ENCODE measurements around the gene ENPP6. TPM values are rescaled to one million over a fixed set of nuclear protein-coding genes. Genes with fewer than 3 reads are reported as not detected.

The ENPP6 gene
- polyA plus RNA-seq, 4 donors: 0.27 to 4.7 (median 0.34) TPM; not detected in 1

DNA sequence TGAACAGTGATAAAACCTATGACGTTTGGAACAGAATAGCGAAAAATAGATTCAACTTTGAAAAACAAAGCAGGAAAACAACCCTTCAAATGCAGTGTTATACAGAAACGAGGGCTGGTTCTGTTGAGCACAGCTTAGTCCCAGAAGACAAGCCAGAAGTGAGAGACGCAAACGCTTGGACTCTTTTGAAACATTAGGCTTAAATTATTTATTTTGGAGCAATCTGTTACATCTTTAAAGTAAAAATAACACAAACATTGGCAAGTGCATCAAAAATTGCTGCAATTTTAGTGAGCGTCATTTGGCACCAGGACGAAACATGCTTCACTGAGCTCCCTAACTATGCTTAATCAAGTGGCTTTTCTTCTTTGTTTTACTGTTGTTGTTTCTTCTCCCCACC lies 63.5 kb downstream of the ENPP6 start:
- WGBS, 3 donors: 68 to 93% (median 82%) methylated on average over 7 of the region's 7 CpGs
- DNase-seq (no peak), FAIRE-seq (no peak)
- Histone ChIP-seq H3K4me3 (ENCODE audit: low read depth in 1 of 3, low read length in 3 of 3) (no peak overlapping the region), H3K27me3 (ENCODE audit: control insufficient read depth in 3 of 3, insufficient read depth in 3 of 3, low read length in 3 of 3) (peaks cover 0 to 7% (median 0%) of the 10 kb centered on the region in 3 donors), H3K4me1 (ENCODE audit: control insufficient read depth in 3 of 3, insufficient read depth in 2 of 3, low read depth in 1 of 3, low read length in 2 of 3) (peaks cover 0 to 9% (median 3%) of the 10 kb centered on the region in 3 donors), H3K9me3 (ENCODE audit: control insufficient read depth in 2 of 2, insufficient read depth in 1 of 2, low read depth in 1 of 2, low read length in 1 of 2) (no peaks in the 10 kb centered on the region), H3K36me3 (ENCODE audit: control insufficient read depth in 3 of 3, insufficient read depth in 2 of 3, low read depth in 1 of 3, low read length in 3 of 3) (no peaks in the 10 kb centered on the region), H3K27ac (ENCODE audit: low read depth in 1 of 3, low read length in 2 of 3) (peak overlapping the region in 1 of 3 donors; percentile 12)

DNA sequence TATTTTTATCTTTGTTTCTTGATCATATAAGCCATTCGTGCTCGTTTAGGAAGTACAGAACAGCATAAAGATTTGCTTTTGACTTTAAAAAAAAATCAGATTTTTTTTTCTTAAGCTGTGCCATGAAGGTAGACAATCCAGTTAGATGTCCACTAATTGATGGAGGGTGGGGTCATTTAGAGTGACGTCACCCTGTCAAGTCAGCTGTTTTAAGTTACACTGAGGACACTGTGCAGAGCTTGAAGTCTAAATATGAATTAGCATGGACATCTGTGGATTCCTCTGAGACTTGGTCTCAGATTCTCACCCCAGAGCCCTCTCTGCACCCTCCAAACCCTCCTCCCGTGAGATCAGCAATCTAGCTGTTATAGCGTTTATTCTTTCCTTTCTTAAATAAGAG lies 63.9 kb downstream of the ENPP6 start:
- no peaks in the 10 kb centered on the region for H3K9me3 ChIP-seq (ENCODE audit: control insufficient read depth in 2 of 2, insufficient read depth in 1 of 2, low read depth in 1 of 2, low read length in 1 of 2)
- peaks cover 0 to 9% (median 3%) of the 10 kb centered on the region in 3 donors for H3K4me1 ChIP-seq (ENCODE audit: control insufficient read depth in 3 of 3, insufficient read depth in 2 of 3, low read depth in 1 of 3, low read length in 2 of 3)
- no peaks in the 10 kb centered on the region for H3K36me3 ChIP-seq (ENCODE audit: control insufficient read depth in 3 of 3, insufficient read depth in 2 of 3, low read depth in 1 of 3, low read length in 3 of 3)
- H3K27me3 ChIP-seq (ENCODE audit: control insufficient read depth in 3 of 3, insufficient read depth in 3 of 3, low read length in 3 of 3): peaks cover 0 to 7% (median 0%) of the 10 kb centered on the region in 3 donors
- peak overlapping the region in 1 of 3 donors; percentile 12 for H3K27ac ChIP-seq (ENCODE audit: low read depth in 1 of 3, low read length in 2 of 3)
- DNase-seq: no peak
- 70 to 83% (median 78%) methylated on average over 5 of the region's 5 CpGs for WGBS, 3 donors
- FAIRE-seq: no peak
- H3K4me3 ChIP-seq (ENCODE audit: low read depth in 1 of 3, low read length in 3 of 3): no peak overlapping the region

DNA sequence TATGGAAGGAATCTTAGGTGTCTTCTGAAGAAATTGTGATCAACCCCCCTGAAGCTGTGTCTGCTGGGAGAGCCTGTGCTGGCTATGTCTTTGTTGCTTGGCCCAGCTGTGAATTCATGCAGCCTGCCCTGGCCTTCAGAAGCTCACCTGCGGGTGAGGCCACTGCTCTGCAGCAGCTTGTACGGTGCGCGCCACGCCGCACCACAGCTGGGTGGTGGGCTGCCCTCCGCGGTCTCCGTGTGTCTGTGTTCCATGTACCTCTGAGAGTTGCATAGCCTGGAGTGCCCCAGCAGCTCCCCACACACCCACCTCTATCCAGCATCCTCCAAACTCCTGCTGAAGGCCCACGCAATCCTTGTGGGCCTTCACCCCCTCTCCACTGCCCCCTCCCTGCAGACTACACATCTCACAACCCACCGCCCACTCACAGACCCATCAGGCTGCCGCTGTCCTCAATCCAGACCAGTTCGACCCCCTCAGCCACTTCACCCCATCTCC lies 65.6 kb downstream of the ENPP6 start:
- 88 to 94% (median 92%) methylated on average over 9 to 13 of the region's 13 CpGs for WGBS, 3 donors
- DNase-seq: no peak
- no peak overlapping the region for H3K4me3 ChIP-seq (ENCODE audit: low read depth in 1 of 3, low read length in 3 of 3)
- FAIRE-seq: no peak
- H3K36me3 ChIP-seq (ENCODE audit: control insufficient read depth in 3 of 3, insufficient read depth in 2 of 3, low read depth in 1 of 3, low read length in 3 of 3): no peaks in the 10 kb centered on the region
- H3K9me3 ChIP-seq (ENCODE audit: control insufficient read depth in 2 of 2, insufficient read depth in 1 of 2, low read depth in 1 of 2, low read length in 1 of 2): no peaks in the 10 kb centered on the region
- H3K4me1 ChIP-seq (ENCODE audit: control insufficient read depth in 3 of 3, insufficient read depth in 2 of 3, low read depth in 1 of 3, low read length in 2 of 3): peaks cover 0 to 9% (median 3%) of the 10 kb centered on the region in 3 donors
- H3K27ac ChIP-seq (ENCODE audit: low read depth in 1 of 3, low read length in 2 of 3): no peak overlapping the region
- peaks cover 0 to 2% (median 0%) of the 10 kb centered on the region in 3 donors for H3K27me3 ChIP-seq (ENCODE audit: control insufficient read depth in 3 of 3, insufficient read depth in 3 of 3, low read length in 3 of 3)

DNA sequence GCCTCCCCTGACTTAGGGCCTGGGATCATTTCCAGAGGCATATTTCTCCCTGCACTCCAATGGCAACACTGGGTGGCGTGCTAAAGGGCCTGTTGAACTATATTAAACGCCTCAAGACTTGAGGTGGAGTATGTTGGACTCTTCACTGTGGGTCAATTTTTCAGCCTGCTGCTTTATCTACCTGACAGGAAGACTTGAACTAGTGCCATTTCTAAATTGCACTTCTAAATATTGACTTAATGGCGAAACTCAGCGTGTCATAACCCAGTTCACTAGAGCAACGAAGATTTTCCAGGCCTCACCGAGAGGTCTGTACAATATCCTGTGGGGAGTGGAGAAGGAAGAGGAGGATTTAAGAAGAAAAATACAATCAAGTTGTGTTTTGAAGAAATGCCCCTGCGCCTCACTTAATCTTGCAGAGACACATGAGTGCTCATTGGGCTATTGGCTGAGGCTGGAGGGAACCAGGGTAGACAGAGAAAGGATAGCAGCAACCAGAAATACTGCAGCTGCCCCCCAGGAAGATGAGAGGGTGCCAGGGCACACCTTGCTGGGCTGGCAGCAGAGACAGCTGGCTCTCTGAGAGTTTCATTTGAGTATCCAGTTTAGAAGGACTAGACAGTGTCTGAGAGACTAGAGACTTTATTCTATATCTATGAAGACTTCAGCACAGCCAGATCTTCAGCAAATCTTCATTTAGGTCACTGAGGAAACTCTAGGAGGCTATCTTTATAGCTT lies 67.4 kb downstream of the ENPP6 start:
- Histone ChIP-seq H3K27me3 (ENCODE audit: control insufficient read depth in 3 of 3, insufficient read depth in 3 of 3, low read length in 3 of 3) (no peaks in the 10 kb centered on the region), H3K4me3 (ENCODE audit: low read depth in 1 of 3, low read length in 3 of 3) (no peak overlapping the region), H3K27ac (ENCODE audit: low read depth in 1 of 3, low read length in 2 of 3) (peak overlapping the region in 2 of 3 donors; percentile 47 to 54), H3K36me3 (ENCODE audit: control insufficient read depth in 3 of 3, insufficient read depth in 2 of 3, low read depth in 1 of 3, low read length in 3 of 3) (no peaks in the 10 kb centered on the region), H3K4me1 (ENCODE audit: control insufficient read depth in 3 of 3, insufficient read depth in 2 of 3, low read depth in 1 of 3, low read length in 2 of 3) (peaks cover 0 to 9% (median 3%) of the 10 kb centered on the region in 3 donors), H3K9me3 (ENCODE audit: control insufficient read depth in 2 of 2, insufficient read depth in 1 of 2, low read depth in 1 of 2, low read length in 1 of 2) (no peaks in the 10 kb centered on the region)
- WGBS, 3 donors: 14 to 61% (median 31%) methylated on average over 7 of the region's 7 CpGs
- DNase-seq (peak; percentile 83 to 88), FAIRE-seq (no peak)

DNA sequence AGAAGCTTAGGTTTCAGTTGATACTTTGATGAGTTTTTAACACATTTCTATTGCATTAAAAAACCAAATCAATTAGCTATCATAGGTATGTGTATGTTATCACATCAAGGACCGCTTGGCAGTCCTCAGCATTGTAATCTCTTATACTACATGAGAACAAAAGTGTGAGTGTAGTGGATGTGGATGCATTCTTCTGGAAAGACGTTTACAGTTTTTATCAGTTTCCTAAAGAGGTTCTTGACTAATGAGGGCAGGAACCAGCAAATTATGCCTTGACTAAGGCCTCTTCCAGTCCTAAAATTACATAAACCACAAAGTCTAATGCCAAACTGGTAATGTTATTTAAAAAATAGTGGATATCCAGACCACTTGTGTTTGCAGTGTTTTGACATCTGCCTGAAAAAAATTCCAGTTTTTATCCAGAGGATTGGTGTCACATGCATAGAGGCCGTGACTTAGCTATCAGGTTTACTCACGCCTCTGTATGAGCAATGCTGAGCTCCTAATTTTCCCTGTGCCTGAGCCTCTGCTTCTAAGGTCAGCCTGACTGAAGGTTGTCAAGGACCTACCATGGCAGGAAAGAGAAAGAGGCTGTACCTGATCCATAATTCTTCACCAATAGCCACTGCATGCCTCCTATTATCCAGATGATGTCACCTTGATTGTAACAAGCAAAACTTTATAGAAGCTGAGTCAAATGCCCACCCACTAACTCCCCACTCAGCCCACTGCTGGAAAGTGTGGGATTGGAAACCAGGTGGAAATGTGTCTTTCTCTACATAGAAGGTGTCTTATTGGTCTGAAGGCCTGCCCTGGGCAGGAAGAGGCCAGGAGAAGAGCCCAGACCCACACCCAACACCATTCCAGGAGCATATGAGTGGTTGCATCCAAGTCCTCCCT lies 68.7 kb downstream of the ENPP6 start:
- WGBS, 3 donors: 64 to 73% (median 72%) methylated on average over 4 of the region's 4 CpGs
- no peak for FAIRE-seq

DNA sequence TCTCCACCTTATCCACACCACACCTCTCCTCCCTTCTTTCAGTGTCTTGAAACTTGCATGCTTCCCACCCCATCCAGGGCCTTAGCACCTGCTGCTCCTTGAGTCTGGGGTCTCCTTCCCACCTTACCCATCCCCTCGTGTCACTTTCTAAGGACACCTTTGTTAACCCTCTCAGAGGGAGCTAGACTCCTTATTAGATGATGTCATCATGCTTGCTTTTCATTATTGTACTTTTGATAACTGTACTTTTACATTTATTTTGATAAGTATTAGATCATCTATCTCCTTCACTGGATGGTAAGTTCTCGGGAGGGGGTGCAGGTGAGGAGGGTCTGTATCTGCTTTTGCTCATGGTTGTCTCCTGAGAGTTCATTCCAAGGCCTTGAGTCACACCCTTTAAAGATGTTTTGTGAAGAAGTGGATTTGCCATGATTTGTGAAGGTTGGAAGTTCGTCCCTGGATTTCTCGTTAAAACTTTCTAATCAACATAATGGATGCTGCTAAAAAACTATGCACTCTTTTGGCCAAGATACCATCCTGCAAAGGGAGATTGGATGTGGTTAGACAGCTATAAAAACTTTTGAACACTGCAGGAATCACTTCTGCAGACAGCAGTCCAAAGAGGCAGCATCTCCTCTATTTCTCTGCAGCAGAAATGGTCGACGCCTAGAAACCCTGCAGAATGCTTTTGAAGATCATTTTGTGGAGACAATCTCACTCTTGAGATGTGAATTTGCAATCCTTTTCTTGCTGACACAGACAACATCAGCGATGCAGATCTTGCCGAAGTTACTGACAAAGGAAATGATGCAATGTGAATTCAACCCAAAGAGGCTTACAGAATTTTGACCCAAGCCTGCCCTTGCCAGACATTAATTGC lies 69.6 kb downstream of the ENPP6 start:
- Histone ChIP-seq H3K36me3 (ENCODE audit: control insufficient read depth in 3 of 3, insufficient read depth in 2 of 3, low read depth in 1 of 3, low read length in 3 of 3) (no peaks in the 10 kb centered on the region), H3K4me3 (ENCODE audit: low read depth in 1 of 3, low read length in 3 of 3) (no peak overlapping the region), H3K9me3 (ENCODE audit: control insufficient read depth in 2 of 2, insufficient read depth in 1 of 2, low read depth in 1 of 2, low read length in 1 of 2) (no peaks in the 10 kb centered on the region), H3K4me1 (ENCODE audit: control insufficient read depth in 3 of 3, insufficient read depth in 2 of 3, low read depth in 1 of 3, low read length in 2 of 3) (peaks cover 0 to 9% (median 3%) of the 10 kb centered on the region in 3 donors), H3K27me3 (ENCODE audit: control insufficient read depth in 3 of 3, insufficient read depth in 3 of 3, low read length in 3 of 3) (no peaks in the 10 kb centered on the region), H3K27ac (ENCODE audit: low read depth in 1 of 3, low read length in 2 of 3) (no peak overlapping the region)
- 58 to 78% (median 70%) methylated on average over 8 of the region's 8 CpGs for WGBS, 3 donors
- no peak for DNase-seq
- no peak for FAIRE-seq

More for the DNA sequence above, 68.7 kb downstream of the ENPP6 start:
- H3K27ac ChIP-seq (ENCODE audit: low read depth in 1 of 3, low read length in 2 of 3): no peak overlapping the region
- H3K4me3 ChIP-seq (ENCODE audit: low read depth in 1 of 3, low read length in 3 of 3): no peak overlapping the region
- H3K27me3 ChIP-seq (ENCODE audit: control insufficient read depth in 3 of 3, insufficient read depth in 3 of 3, low read length in 3 of 3): no peaks in the 10 kb centered on the region
- H3K9me3 ChIP-seq (ENCODE audit: control insufficient read depth in 2 of 2, insufficient read depth in 1 of 2, low read depth in 1 of 2, low read length in 1 of 2): no peaks in the 10 kb centered on the region
- peaks cover 0 to 9% (median 3%) of the 10 kb centered on the region in 3 donors for H3K4me1 ChIP-seq (ENCODE audit: control insufficient read depth in 3 of 3, insufficient read depth in 2 of 3, low read depth in 1 of 3, low read length in 2 of 3)
- DNase-seq: no peak
- H3K36me3 ChIP-seq (ENCODE audit: control insufficient read depth in 3 of 3, insufficient read depth in 2 of 3, low read depth in 1 of 3, low read length in 3 of 3): no peaks in the 10 kb centered on the region

DNA sequence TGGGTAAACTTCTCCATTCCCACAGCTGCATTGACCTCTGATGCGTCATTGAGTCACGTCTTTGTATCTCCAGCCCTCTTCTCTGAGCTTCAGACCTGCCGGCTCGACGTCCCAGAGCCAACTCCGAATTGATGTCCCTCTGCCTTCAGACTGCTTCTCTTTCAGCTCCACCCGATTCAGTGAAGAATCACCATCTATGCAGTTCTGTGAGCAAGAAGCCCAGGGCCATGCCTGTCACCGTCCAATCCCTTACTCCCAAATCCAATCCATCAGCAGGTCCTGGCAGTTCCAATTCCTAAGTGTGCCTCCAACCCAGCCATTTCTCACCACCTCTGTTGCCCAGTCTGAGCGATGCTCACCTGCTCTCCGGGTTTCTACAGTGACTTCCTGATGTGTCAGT lies 70.7 kb downstream of the ENPP6 start:
- H3K9me3 ChIP-seq (ENCODE audit: control insufficient read depth in 2 of 2, insufficient read depth in 1 of 2, low read depth in 1 of 2, low read length in 1 of 2): no peaks in the 10 kb centered on the region
- no peaks in the 10 kb centered on the region for H3K36me3 ChIP-seq (ENCODE audit: control insufficient read depth in 3 of 3, insufficient read depth in 2 of 3, low read depth in 1 of 3, low read length in 3 of 3)
- FAIRE-seq: no peak
- no peak overlapping the region for H3K27ac ChIP-seq (ENCODE audit: low read depth in 1 of 3, low read length in 2 of 3)
- 81 to 87% (median 82%) methylated on average over 10 of the region's 10 CpGs for WGBS, 3 donors
- H3K27me3 ChIP-seq (ENCODE audit: control insufficient read depth in 3 of 3, insufficient read depth in 3 of 3, low read length in 3 of 3): no peaks in the 10 kb centered on the region
- H3K4me3 ChIP-seq (ENCODE audit: low read depth in 1 of 3, low read length in 3 of 3): no peak overlapping the region
- no peak for DNase-seq
- peaks cover 0 to 9% (median 3%) of the 10 kb centered on the region in 3 donors for H3K4me1 ChIP-seq (ENCODE audit: control insufficient read depth in 3 of 3, insufficient read depth in 2 of 3, low read depth in 1 of 3, low read length in 2 of 3)
